HepG2 (cell line): ENCODE data around the gene TEX22. TPM values are rescaled to one million over a fixed set of nuclear protein-coding genes. Genes with fewer than 3 reads are reported as not detected.

ENCODE experiments used
- ATAC-seq: fragments of 200-7000 bp; cut with Tn5 transposase; 3 replicates; pipeline ENCODE4 v1.9.1; 2020; ENCODE audit warnings: mild to moderate bottlenecking, moderate library complexity
- BruUV-seq: library from RNA; stranded (reverse); fragments of 400-500 nt; replicated peaks from 2 replicates; lab custom pipeline; 2021; lab: Mats Ljungman, UMichigan
- CTCF ChIA-PET: fragments of 300-600 bp; formaldehyde crosslinking; extraction: SDS; loops from one replicate; lab custom pipeline; 2021; ENCODE audit warnings: low total read pairs, inconsistent platforms, low intra/inter-chr PET ratio; lab: Yijun Ruan, JAX
- POLR2A ChIA-PET: fragments of 350-600 bp; sonication (Branson Sonifier 250); formaldehyde crosslinking; loops from one replicate; lab custom pipeline; 2020; ENCODE audit warnings: antibody characterized with exemption, inconsistent platforms; lab: Yijun Ruan, JAX
- DNase-seq: peaks from one replicate; pipeline ENCODE4 v3.0.0-alpha.2; 2015; ENCODE audit warnings: low spot score
- FAIRE-seq: peaks from 3 replicates; lab custom pipeline; 2011; peaks lifted over from hg19 to GRCh38; lab: Jason Lieb, UNC
- H2AFZ ChIP-seq: one replicate; pipeline ENCODE4 v1.6.1; 2011; ENCODE audit warnings: low read length, inconsistent platforms
- H3K27ac ChIP-seq: fragments of 300-600 bp; 3 replicates; pipeline ENCODE4 v1.8.0; 2011; ENCODE audit warnings: mixed run types, mild to moderate bottlenecking, mixed read lengths, low read length, inconsistent platforms; ENCODE audit not compliant: insufficient read depth; ENCODE audit errors: extremely low read length
- H3K27me3 ChIP-seq, 2 experiments: fragments of 200-600 bp in 1 of 2; 2 replicates in 1 of 2; 3 replicates in 1 of 2; pipeline versions ENCODE4 v1.6.0 to v1.8.0; 2011; ENCODE audit warnings: low read length in 2 of 2, mild to moderate bottlenecking in 2 of 2, moderate library complexity in 2 of 2, inconsistent platforms in 1 of 2; ENCODE audit not compliant: insufficient read depth in 2 of 2, control insufficient read depth in 1 of 2
- H3K36me3 ChIP-seq, 2 experiments: fragments of 200-600 bp in 1 of 2; replicated peaks in 1 of 2; 2 replicates in 1 of 2; 3 replicates in 1 of 2; pipeline versions ENCODE4 v1.5.1 to v1.8.0; 2011; ENCODE audit warnings: low read length in 2 of 2, inconsistent platforms in 1 of 2; ENCODE audit not compliant: insufficient read depth in 2 of 2, control insufficient read depth in 1 of 2
- H3K4me1 ChIP-seq: 2 replicates; pipeline ENCODE4 v1.5.1; 2012; ENCODE audit warnings: low read length, inconsistent platforms; ENCODE audit not compliant: insufficient read depth
- H3K4me2 ChIP-seq: 2 replicates; pipeline ENCODE4 v1.6.0; 2011; ENCODE audit warnings: low read depth, low read length, inconsistent platforms
- H3K4me3 ChIP-seq, 3 experiments: fragments of 200-600 bp in 1 of 3; sonication (generic), shearing (Covaris generic) in 1 of 3; replicated peaks in 1 of 3; 2 replicates each; pipeline ENCODE4 v1.5.1; 2011 to 2016; ENCODE audit warnings: low read length in 3 of 3, inconsistent platforms in 2 of 3, low read depth in 2 of 3, mild to moderate bottlenecking in 2 of 3, control low read depth in 1 of 3, mixed read lengths in 1 of 3; ENCODE audit not compliant: insufficient read depth in 1 of 3
- H3K79me2 ChIP-seq: one replicate; pipeline ENCODE4 v1.6.1; 2011; ENCODE audit warnings: low read length, inconsistent platforms; ENCODE audit not compliant: insufficient read depth
- H3K9ac ChIP-seq: 2 replicates; pipeline ENCODE4 v1.6.0; 2011; ENCODE audit warnings: mild to moderate bottlenecking, low read depth, low read length, inconsistent platforms; ENCODE audit not compliant: insufficient read depth
- H3K9me3 ChIP-seq: 2 replicates; pipeline ENCODE4 v1.5.1; 2012; ENCODE audit warnings: mild to moderate bottlenecking, low read length
- H4K20me1 ChIP-seq: 2 replicates; pipeline ENCODE4 v1.6.0; 2011; ENCODE audit warnings: inconsistent platforms, mild to moderate bottlenecking, low read length, moderate library complexity; ENCODE audit not compliant: insufficient read depth
- HDAC1 ChIP-seq: sonication (generic); formaldehyde crosslinking; IDR thresholded peaks from 2 replicates; pipeline ENCODE4 v1.5.1; 2020; ENCODE audit warnings: mild to moderate bottlenecking, missing genetic modification reagents
- MAFF ChIP-seq: IDR thresholded peaks from 2 replicates; pipeline ENCODE4 v1.6.1; 2011; ENCODE audit warnings: low read depth, low read length, improper control_type of control experiment
- MLX ChIP-seq: IDR thresholded peaks from 2 replicates; pipeline ENCODE4 v1.6.1; 2016
- RCOR2 ChIP-seq: IDR thresholded peaks from 2 replicates; pipeline ENCODE4 v1.6.1; 2016; ENCODE audit warnings: missing biosample characterization, missing genetic modification reagents
- SIX4 ChIP-seq: sonication (generic); formaldehyde crosslinking; IDR thresholded peaks from 2 replicates; pipeline ENCODE4 v1.4.0; 2020; ENCODE audit warnings: missing genetic modification reagents
- ZSCAN12 ChIP-seq: sonication (generic); formaldehyde crosslinking; IDR thresholded peaks from 2 replicates; pipeline ENCODE4 v1.9.0; 2021; ENCODE audit warnings: mild to moderate bottlenecking, missing genetic modification reagents
- WGBS: methylation state at CpG from one replicate; pipeline ENCODE4 v1.1.6; 2017; ENCODE audit warnings: low lambda C conversion rate; 5-methylcytosine and 5-hydroxymethylcytosine counted together
- in situ Hi-C: cut with HindIII; loops from 2 replicates; pipeline ENCODE4 v1.10.0; 2017; ENCODE audit warnings: low pct_unique_long_range_greater_than_20kb; ENCODE audit not compliant: extremely low pct_ligation_motif_present
- intact Hi-C: fragments of 100-400 bp; cut with micrococcal nuclease; formaldehyde crosslinking; loops from one replicate; pipeline ENCODE4 v1.10.0; 2022; ENCODE audit not compliant: unreplicated experiment
- polyA plus RNA-seq, 8 experiments: library from polyadenylated mRNA; depleted of rRNA in 3 of 8; stranded (reverse) in 7 of 8; unstranded in 1 of 8; fragments of >200 nt; fragmentation: Illumina TruSeq in 4 of 8; extraction: Trizol in 4 of 8; gene quantifications; 2 replicates each; pipeline versions ENCODE4 v1.2.1 to v1.2.3, GENCODE V29; 2011 to 2016; ENCODE audit warnings: low read depth in 4 of 8, missing spikeins in 1 of 8, mixed read lengths in 1 of 8; ENCODE audit not compliant: insufficient read depth in 1 of 8
- total RNA-seq, 5 experiments: library from RNA; depleted of rRNA; stranded (reverse); fragments of >200 nt; fragmentation: Illumina TruSeq; extraction: Trizol; gene quantifications; 2 replicates each; pipeline ENCODE4 v1.2.3, GENCODE V29; 2016; ENCODE audit warnings: low read depth in 1 of 5

TEX22 gene
- total and polyA plus RNA-seq, 2 of the 13 experiments (the other 11 are each of a cell fraction or from before 2014, with no cell fraction given): 0.07 to 0.27 TPM

- ChIA-PET CTCF (no interaction called here), POLR2A (no interaction called here)
- intact Hi-C loops: no loop called here
- H3K4me3 ChIP-seq: no peak overlapping the region
- H3K9ac ChIP-seq: no peak overlapping the region
- 100% methylated on average over 10 of the region's 14 CpGs for WGBS
- H3K9me3 ChIP-seq: no peaks in the 10 kb centered on the region
- FAIRE-seq (no peak), DNase-seq (no peak), ATAC-seq (no peak)
- H4K20me1 ChIP-seq: no peaks in the 10 kb centered on the region
- no TSS peak for BruUV-seq
- H3K79me2 ChIP-seq: no peaks in the 10 kb centered on the region
- H3K27ac ChIP-seq: no peak overlapping the region
- in situ Hi-C loops: loop anchor here (5.0 kb wide), 2 partner anchors 107 to 152 kb away; partner anchors contain the start of gene CRIP1
- H3K27me3 ChIP-seq: no peaks in the 10 kb centered on the region
- TF ChIP-seq MAFF: no peak
- no peak for TF ChIP-seq RCOR2
- no peak overlapping the region for H2AFZ ChIP-seq
- no peaks in the 10 kb centered on the region for H3K36me3 ChIP-seq
- H3K4me2 ChIP-seq: no peak overlapping the region
- no peaks in the 10 kb centered on the region for H3K4me1 ChIP-seq
Observed at GRCh38 chr14:105379946-105380345, 18.4 kb upstream of the TEX22 start.

GRCh38 chr14:105380756-105381155 lies 17.6 kb upstream of the TEX22 start:
- Histone ChIP-seq H3K27ac (no peak overlapping the region), H4K20me1 (no peaks in the 10 kb centered on the region), H3K4me2 (no peak overlapping the region), H3K79me2 (no peaks in the 10 kb centered on the region), H3K4me3 (no peak overlapping the region), H2AFZ (no peak overlapping the region), H3K4me1 (no peaks in the 10 kb centered on the region), H3K27me3 (no peaks in the 10 kb centered on the region), H3K9me3 (no peaks in the 10 kb centered on the region), H3K36me3 (no peaks in the 10 kb centered on the region), H3K9ac (no peak overlapping the region)
- POLR2A ChIA-PET: no interaction called here
- no peak for DNase-seq
- CTCF ChIA-PET: no interaction called here
- BruUV-seq: no TSS peak
- 90% methylated on average over 4 of the region's 19 CpGs for WGBS
- intact Hi-C loops (no loop called here), in situ Hi-C loops (no loop called here)
- FAIRE-seq: no peak
- TF ChIP-seq ZSCAN12 (CRISPR knock-in tag): no peak
- no peak for TF ChIP-seq HDAC1 (CRISPR knock-in tag)
- no peak for TF ChIP-seq MLX (CRISPR knock-in tag)
- TF ChIP-seq SIX4: no peak
- no peak for ATAC-seq
